IPS-18c (cell line): ENCODE results near the gene NLRC5.
"Not testable (repeated sequence)": the region's sequence is repeated elsewhere in the genome, so short reads cannot be mapped to it uniquely, and the experiment has no call there.

Source experiments
- H3K4me3 ChIP-seq: 2 replicates; pipeline ENCODE4 v1.7.0; 2013; ENCODE audit warnings: low read depth, mild to moderate bottlenecking, low read length, moderate library complexity; ENCODE audit not compliant: insufficient read depth
- H3K9me3 ChIP-seq: one replicate; pipeline ENCODE4 v1.6.1; 2013; ENCODE audit warnings: mild to moderate bottlenecking, low read length, moderate library complexity; ENCODE audit not compliant: control insufficient read depth, insufficient read depth

Gene NLRC5

GRCh38 chr16:56956756-56957155 is 32.6 kb upstream of the NLRC5 start:
- no peak overlapping the region for H3K4me3 ChIP-seq
- H3K9me3 ChIP-seq = no peaks in the 10 kb centered on the region

DNA sequence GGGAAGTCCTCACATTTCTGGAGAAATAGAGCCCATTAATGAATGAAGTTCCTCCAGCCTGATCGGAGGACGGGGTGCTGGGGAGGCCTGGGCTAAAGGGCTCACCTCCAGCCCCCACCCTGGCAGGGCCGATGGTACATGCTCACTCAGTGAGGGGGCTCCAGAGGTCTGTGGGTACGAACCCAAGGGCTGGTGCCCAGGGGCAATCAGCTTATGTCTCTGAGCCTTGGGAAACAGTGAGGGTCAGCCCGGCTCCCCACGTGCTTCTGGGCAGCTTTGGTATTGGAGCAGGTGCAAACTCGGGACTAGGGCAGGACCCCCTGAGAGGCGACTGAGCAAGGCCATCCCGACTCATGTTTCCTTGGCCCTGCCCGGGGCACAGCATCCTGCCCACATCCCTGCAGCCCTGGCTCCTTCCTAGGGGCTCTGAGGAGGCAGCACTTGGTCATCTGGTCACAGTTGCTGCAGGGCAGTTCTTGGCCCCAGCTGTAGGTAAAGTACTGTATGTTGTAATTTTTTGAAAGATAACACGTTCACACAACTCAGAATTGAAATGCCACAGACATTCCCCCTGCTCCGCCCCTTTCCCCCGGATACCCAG is 28.6 kb upstream of the NLRC5 start:
- H3K9me3 ChIP-seq = no peaks in the 10 kb centered on the region
- H3K4me3 ChIP-seq = no peak overlapping the region

GRCh38 chr16:56961386-56961785 is 28.0 kb upstream of the NLRC5 start:
- Histone ChIP-seq H3K4me3 (no peak overlapping the region), H3K9me3 (no peaks in the 10 kb centered on the region)

- Histone ChIP-seq H3K4me3 (no peak within 1 kb of the TSS), H3K9me3 (no peaks in the 10 kb centered on the region)
Measured at GRCh38 chr16:56961851-56962281, 27.5 kb upstream of the NLRC5 start, which contains the start of gene CETP. TSS of gene CETP (plus strand) at chr16:56961950. CDS start at chr16:56961980, 30 bp downstream.

DNA sequence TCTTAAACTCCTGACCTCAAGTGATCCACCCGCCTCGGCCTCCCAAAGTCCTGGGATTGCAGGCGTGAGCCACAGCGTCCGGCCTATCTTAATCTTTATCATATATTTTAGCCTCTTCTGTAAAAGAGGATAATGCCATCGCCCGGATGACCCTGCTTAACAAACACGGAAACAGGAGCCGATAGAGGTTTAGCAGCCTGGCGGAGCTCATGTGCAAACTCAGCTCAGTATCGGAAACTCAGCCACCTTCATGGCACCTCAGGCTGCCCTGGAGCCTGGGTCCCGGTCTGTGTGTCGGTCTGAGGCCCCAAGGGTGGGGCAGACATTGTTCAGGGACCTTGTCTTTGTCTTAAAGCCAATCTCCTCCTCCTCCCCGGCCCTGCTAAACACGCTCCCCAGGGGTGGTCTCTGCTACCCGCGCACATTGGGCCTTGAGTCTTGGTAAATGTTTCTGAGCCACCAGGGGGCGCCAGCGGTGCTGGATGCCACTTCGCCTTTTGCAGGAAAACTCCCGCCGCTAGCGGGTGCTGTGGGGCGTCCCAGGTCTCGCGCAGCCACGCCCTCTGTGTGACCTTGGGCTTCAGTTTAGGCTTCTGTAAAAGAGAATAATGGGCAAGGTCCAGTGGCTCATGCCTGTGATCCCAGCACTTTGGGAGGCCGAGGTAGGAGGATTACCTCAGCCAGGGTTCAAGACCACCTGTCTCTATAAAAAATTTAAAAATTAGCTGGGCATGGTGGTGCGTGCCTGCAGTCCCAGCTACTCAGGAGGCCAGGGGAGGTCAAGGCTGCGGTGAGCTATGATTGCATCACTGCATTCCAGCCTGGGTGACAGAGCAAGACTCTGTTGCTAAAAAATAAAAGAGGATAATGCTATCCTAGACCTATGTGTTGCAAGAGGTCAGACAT is 24.9 kb upstream of the NLRC5 start:
- H3K4me3 ChIP-seq = no peak overlapping the region
- no peaks in the 10 kb centered on the region for H3K9me3 ChIP-seq

DNA sequence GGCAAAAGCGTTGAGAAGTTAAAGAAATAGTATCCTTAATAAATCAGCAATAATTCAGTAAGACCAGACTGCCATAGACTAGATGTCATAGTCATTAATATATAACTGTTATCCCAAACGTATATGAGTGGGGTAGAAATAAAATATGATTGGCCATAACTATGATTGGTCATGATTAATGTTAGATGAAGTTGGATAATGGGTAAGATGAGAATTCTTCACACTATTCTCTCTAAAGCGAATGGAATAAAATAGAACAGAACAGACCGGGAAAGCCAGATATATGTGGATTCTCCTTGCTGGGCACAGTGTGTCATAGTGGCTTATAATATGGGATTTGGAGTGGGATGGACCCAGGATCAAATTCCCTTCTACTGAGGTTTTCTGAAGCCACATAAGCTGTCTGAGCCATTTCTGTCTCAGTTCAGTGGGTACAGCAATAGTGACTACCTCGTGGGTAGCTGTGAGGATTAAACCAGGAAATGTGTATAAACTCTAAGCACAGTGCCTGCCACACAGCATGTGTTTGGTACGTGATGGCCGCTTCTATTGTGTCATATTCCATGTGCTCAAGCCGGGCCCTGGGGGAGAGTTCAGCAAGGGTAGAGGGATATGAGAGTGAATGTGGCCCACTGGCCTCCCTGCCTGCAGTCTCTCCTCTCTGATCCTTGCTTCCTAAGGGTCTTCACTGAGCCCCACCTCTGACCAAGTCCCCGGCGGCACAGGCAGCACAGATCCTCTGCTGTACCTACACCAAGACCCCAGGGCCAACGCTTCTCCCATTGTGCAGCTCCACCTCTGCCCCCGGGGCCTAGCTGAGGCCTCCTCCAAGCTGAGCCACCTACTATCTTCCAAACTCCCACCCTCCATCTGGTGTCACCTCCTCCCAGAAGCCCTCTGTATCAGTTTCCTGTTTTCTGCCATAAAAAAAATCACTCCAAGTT is 23.9 kb upstream of the NLRC5 start:
- H3K4me3 ChIP-seq = no peak overlapping the region
- no peaks in the 10 kb centered on the region for H3K9me3 ChIP-seq

GRCh38 chr16:56966093-56966475 is 23.3 kb upstream of the NLRC5 start:
- Histone ChIP-seq H3K9me3 (no peaks in the 10 kb centered on the region), H3K4me3 (no peak overlapping the region)

DNA sequence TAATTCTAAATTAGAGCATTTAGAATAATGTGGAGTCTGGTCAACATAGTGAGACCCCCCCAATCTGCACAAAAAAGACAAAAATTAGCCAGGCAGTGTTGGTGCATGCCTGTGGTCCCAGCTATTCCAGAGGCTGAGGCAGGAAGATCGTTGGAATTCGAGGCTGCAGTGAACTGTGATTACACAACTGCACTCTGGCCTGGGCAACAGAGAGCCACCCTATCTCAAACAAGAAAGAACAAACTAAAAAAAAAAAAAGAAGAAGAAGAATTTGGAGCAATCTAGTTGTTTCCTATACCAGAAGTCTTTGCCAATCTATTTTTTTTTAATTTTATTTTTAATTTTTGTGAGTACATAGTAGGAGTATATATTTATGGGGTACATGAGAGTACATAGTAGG is 21.6 kb upstream of the NLRC5 start:
- no peaks in the 10 kb centered on the region for H3K9me3 ChIP-seq

DNA sequence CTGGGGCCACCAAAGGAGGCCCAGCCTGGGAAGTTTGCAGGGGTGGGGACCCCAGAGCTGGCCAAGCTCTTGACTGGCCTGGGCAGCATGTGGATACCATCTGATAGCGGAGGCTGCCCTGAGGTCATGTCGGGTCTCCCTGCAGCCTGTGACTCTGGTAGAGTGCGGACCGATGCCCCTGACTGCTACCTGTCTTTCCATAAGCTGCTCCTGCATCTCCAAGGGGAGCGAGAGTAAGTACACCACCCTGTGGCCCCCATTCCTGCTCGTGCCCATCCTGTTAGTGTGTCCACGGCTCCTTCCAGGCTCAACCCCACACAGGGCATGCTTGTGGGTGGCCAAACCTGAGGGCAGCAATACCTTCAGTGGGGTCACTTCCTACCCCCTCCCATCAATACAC is 19.6 kb upstream of the NLRC5 start:
- no peaks in the 10 kb centered on the region for H3K9me3 ChIP-seq
- H3K4me3 ChIP-seq = no peak overlapping the region

More for the DNA sequence above, 21.6 kb upstream of the NLRC5 start:
- H3K4me3 ChIP-seq = no peak overlapping the region

DNA sequence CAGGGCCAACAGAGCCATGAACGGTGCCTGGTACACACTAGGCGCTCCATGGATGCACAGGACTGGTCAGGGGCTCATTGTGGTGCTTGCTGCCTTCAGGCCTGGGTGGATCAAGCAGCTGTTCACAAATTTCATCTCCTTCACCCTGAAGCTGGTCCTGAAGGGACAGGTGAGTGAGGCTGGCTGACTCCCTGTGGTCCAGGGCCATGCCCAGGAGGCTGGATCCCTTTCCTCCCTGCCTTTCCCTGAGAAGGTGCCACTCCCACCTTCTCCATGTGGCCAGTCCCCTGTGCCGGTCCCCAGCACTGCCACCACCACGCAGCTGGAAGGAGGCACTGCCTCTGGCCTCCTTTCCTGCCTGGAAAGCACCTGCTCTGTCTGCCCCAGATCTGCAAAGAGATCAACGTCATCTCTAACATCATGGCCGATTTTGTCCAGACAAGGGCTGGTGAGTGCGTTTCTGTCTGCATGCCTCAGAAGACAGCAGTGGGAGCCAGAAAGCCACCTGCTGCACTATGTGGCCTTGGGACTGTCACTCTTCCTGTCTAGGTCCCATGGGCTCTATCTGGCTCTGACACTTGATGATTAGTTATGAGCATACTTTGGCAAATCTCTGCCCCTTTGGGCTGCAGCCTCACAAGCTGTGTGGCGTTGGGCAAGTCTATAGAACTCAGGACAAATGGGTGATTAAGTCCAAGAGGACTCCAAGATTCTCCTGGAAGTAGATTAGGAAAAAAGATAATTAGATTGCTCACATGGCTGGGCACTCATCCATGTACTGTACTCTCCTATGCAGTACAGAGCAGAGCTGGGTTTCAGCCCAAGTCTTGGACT is 18.2 kb upstream of the NLRC5 start:
- no peaks in the 10 kb centered on the region for H3K9me3 ChIP-seq

DNA sequence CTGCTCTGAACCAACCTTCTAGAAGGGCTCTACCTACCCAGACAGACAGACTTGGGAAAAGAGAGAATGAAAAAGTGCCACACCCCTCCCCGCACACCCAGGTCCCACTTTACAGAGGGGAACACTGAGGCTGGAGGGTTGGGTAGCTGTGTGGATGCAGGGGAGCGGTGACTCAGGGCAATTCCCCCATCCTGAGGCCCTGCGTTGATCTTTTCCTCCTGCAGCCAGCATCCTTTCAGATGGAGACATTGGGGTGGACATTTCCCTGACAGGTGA is 17.7 kb upstream of the NLRC5 start:
- no peak overlapping the region for H3K4me3 ChIP-seq
- no peaks in the 10 kb centered on the region for H3K9me3 ChIP-seq

More for the DNA sequence above, 18.2 kb upstream of the NLRC5 start:
- H3K4me3 ChIP-seq = no peak overlapping the region

DNA sequence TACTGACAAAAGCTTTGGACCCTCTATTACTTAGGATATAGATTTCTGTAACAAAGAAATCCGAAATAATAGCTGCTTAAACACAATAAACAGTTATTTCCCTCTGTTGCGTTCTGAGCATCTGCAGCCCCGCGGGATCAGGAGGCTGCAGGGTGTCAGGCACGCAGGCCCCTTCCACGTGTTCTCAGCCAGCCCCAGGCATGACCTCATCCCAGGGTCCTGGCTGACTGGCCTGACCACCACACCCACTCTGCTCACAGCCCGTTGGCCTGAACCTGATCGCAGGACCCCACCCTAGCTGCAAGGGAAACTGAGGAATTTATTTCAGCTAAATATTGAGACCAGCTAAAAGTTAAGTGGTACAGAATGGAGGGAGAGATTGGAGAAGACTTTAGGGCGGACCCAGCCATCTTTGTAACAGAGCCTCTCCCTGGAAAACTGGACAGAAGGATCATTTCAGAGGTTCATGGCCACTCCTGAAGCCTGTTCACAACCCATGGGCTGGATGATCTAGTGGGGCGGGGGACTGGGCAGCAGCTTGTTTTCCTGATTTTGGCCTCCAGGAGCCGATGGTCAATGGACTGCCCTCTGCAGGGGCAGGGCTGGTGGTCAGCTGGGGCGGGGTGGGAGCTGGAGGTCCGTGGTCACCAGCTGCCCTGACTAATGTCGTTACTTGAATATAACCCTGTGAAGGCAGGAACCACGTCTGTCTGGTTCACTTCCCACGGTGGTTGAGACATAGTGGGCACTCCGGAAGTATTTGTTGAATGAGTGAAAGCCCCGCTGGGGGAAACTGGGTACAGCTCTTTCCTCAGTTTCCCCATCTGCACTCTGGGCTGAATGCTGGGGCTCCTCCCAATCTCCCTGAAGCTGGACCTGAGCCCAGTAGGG is 16.7 kb upstream of the NLRC5 start:
- no peaks in the 10 kb centered on the region for H3K9me3 ChIP-seq
- no peak overlapping the region for H3K4me3 ChIP-seq

DNA sequence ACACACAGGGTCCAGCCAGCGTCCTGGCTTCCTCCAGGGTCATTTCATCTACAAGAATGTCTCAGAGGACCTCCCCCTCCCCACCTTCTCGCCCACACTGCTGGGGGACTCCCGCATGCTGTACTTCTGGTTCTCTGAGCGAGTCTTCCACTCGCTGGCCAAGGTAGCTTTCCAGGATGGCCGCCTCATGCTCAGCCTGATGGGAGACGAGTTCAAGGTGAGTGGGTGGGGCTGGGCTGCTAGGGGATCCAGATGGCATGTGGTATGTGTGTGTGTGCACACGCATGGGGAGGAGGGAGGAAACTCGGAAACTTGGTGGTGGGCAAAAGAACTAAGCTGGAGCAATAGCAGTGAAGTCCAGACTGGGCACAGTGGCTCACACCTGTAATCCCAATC is 16.1 kb upstream of the NLRC5 start:
- Histone ChIP-seq H3K4me3 (no peak overlapping the region), H3K9me3 (no peaks in the 10 kb centered on the region)

DNA sequence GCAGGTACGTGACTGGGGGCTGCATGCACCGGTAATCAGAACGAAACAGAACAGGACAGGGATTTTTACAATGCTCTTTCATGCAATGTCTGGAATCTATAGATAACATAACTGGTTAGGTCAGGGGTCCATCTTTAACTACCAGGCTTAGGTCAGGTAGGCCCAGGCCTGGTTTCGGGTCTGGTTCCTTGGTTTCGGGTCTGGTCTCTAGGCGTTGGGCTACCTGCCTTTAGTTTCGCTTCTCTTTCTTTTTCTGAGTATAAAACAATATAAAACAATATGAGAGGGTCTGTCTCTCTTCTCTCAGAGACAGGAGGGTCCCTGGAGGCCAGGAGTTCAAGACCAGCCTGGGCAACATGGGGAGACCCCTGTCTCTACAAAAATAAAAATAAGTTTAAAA is 15.5 kb upstream of the NLRC5 start:
- not testable (repeated sequence) for H3K4me3 ChIP-seq, H3K9me3 ChIP-seq

- Histone ChIP-seq H3K4me3 (no peak overlapping the region), H3K9me3 (no peaks in the 10 kb centered on the region)
Measured at GRCh38 chr16:56974549-56975300, 14.6 kb upstream of the NLRC5 start.
